ENCODE measurements around the gene CEP83.

DNA sequence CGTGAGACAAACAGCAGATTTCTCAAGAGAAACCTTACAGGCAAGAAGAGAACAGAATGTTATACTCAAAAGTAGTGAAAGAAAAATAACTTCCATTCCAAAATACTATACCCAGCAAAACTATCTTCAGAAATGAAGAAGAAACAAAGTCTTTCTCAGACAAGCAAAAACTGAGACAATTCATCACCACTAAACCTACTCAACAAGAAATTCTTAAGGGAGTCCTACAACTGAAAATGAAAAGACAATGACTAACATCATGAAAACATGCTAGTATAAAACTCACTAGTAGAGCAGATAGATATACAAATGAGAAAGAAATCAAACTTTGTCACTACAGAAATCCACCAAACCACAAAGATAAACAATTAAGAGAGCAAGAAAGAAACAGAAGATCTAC, 106.5 kb downstream of the CEP83 start:
- TF ChIP-seq, protein P1, sequence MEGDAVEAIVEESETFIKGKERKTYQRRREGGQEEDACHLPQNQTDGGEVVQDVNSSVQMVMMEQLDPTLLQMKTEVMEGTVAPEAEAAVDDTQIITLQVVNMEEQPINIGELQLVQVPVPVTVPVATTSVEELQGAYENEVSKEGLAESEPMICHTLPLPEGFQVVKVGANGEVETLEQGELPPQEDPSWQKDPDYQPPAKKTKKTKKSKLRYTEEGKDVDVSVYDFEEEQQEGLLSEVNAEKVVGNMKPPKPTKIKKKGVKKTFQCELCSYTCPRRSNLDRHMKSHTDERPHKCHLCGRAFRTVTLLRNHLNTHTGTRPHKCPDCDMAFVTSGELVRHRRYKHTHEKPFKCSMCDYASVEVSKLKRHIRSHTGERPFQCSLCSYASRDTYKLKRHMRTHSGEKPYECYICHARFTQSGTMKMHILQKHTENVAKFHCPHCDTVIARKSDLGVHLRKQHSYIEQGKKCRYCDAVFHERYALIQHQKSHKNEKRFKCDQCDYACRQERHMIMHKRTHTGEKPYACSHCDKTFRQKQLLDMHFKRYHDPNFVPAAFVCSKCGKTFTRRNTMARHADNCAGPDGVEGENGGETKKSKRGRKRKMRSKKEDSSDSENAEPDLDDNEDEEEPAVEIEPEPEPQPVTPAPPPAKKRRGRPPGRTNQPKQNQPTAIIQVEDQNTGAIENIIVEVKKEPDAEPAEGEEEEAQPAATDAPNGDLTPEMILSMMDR (optimal IDR thresholded peaks at IDR 0.05 in 1 of 3, IDR thresholded peaks at IDR 0.05 in 1 of 3, conservative IDR thresholded peaks at IDR 0.05 in 1 of 3; ENCODE audit: extremely low read depth in 1 of 3, insufficient read depth in 2 of 3, low read length in 3 of 3), result no peak
- no peak for TF ChIP-seq EZH2 (IDR thresholded peaks at IDR 0.05; ENCODE audit: low read length)
